H1 (cell line): Measurements from ENCODE around the gene NFIX. TPM values are rescaled to one million over a fixed set of nuclear protein-coding genes. Genes with fewer than 3 reads are reported as not detected.

ENCODE experiments used
- CTCF ChIA-PET: fragments of 300-600 bp; sonication (Branson Sonifier 250); formaldehyde crosslinking; loops from one replicate; lab custom pipeline; 2021; ENCODE audit not compliant: partially characterized antibody; lab: Charles Lee
- POLR2A ChIA-PET: fragments of 300-600 bp; sonication (Branson Sonifier 250); formaldehyde crosslinking; loops from one replicate; lab custom pipeline; 2021; ENCODE audit warnings: inconsistent platforms; ENCODE audit not compliant: partially characterized antibody; lab: Charles Lee
- DNase-seq, 2 experiments: peaks; one replicate each; pipeline versions ENCODE4 v3.0.0 to v3.0.0-alpha.2; 2010 to 2022; ENCODE audit warnings: low spot score in 2 of 2, low read depth in 1 of 2, mixed read lengths in 1 of 2
- FAIRE-seq: peaks from 2 replicates; lab custom pipeline; 2011; peaks lifted over from hg19 to GRCh38; lab: Jason Lieb, UNC
- H2AFZ ChIP-seq: 2 replicates; pipeline ENCODE4 v1.8.1; 2012; ENCODE audit warnings: low read length, inconsistent platforms
- H2AK5ac ChIP-seq: 2 replicates; pipeline ENCODE4 v1.6.1; 2013; ENCODE audit warnings: low read depth, low read length
- H2BK120ac ChIP-seq: replicated peaks from 2 replicates; pipeline ENCODE3; 2013; ENCODE audit warnings: low read depth, low read length, inconsistent platforms
- H2BK12ac ChIP-seq: 2 replicates; pipeline ENCODE4 v1.6.1; 2013; ENCODE audit warnings: low read depth, low read length
- H2BK15ac ChIP-seq: 2 replicates; pipeline ENCODE4 v1.6.1; 2013; ENCODE audit warnings: low read length
- H2BK20ac ChIP-seq: 2 replicates; pipeline ENCODE4 v1.6.1; 2013; ENCODE audit warnings: low read length
- H2BK5ac ChIP-seq: 2 replicates; pipeline ENCODE4 v1.6.1; 2013; ENCODE audit warnings: low read depth, low read length
- H3K14ac ChIP-seq: 2 replicates; pipeline ENCODE4 v1.6.1; 2013; ENCODE audit warnings: inconsistent platforms; ENCODE audit not compliant: insufficient read length
- H3K18ac ChIP-seq: 2 replicates; pipeline ENCODE4 v1.6.1; 2013; ENCODE audit warnings: low read length; ENCODE audit errors: extremely low read depth
- H3K23ac ChIP-seq: 2 replicates; pipeline ENCODE4 v1.6.1; 2013; ENCODE audit warnings: inconsistent platforms; ENCODE audit not compliant: insufficient read length
- H3K23me2 ChIP-seq: 2 replicates; pipeline ENCODE4 v1.6.1; 2013; ENCODE audit warnings: low read depth, low read length
- H3K27ac ChIP-seq: 2 replicates; pipeline ENCODE4 v1.6.1; 2011; ENCODE audit warnings: low read depth, low read length, inconsistent platforms
- H3K27me3 ChIP-seq, 4 experiments: replicated peaks in 1 of 4; 1 replicate in 1 of 4; 2 replicates in 3 of 4; pipeline versions ENCODE4 v1.6.1 to v1.8.1; 2011 to 2013; ENCODE audit warnings: low read length in 3 of 4, mild to moderate bottlenecking in 3 of 4, inconsistent platforms in 2 of 4, mixed read lengths in 2 of 4, moderate library complexity in 1 of 4; ENCODE audit not compliant: control insufficient read depth in 3 of 4, insufficient read depth in 3 of 4; ENCODE audit errors: extremely low read depth in 1 of 4
- H3K36me3 ChIP-seq, 4 experiments: 2 replicates each; pipeline versions ENCODE4 v1.6.1 to v1.8.1; 2011 to 2013; ENCODE audit warnings: mild to moderate bottlenecking in 4 of 4, low read length in 3 of 4, moderate library complexity in 2 of 4, control low read depth in 1 of 4, inconsistent platforms in 1 of 4; ENCODE audit not compliant: insufficient read depth in 4 of 4, control insufficient read depth in 2 of 4
- H3K4ac ChIP-seq: replicated peaks from 2 replicates; pipeline ENCODE3; 2013; ENCODE audit warnings: low read length, low read depth, mixed read lengths, inconsistent platforms; ENCODE audit not compliant: insufficient read length
- H3K4me1 ChIP-seq, 4 experiments: replicated peaks in 1 of 4; 1 replicate in 1 of 4; 2 replicates in 3 of 4; pipeline versions ENCODE4 v1.6.1 to v1.8.1; 2011 to 2013; ENCODE audit warnings: low read length in 3 of 4, inconsistent platforms in 2 of 4, mixed read lengths in 1 of 4; ENCODE audit not compliant: insufficient read depth in 4 of 4, control insufficient read depth in 3 of 4
- H3K4me2 ChIP-seq, 2 experiments: 2 replicates each; pipeline versions ENCODE4 v1.6.1 to v1.8.1; 2011 to 2013; ENCODE audit warnings: low read depth in 2 of 2, low read length in 2 of 2, control low read depth in 1 of 2, inconsistent platforms in 1 of 2, mild to moderate bottlenecking in 1 of 2; ENCODE audit not compliant: insufficient read depth in 1 of 2
- H3K4me3 ChIP-seq, 4 experiments: fragments of 200-600, 300-600 bp in 1 of 4; sonication (generic), shearing (Covaris generic), sonication (Bioruptor Twin) in 1 of 4; 2 replicates each; pipeline versions ENCODE4 v1.5.1 to v1.8.1; 2011 to 2016; ENCODE audit warnings: low read length in 4 of 4, low read depth in 3 of 4, control low read depth in 2 of 4, inconsistent platforms in 2 of 4, mild to moderate bottlenecking in 2 of 4, mixed read lengths in 1 of 4, moderate library complexity in 1 of 4; ENCODE audit not compliant: insufficient read depth in 2 of 4; ENCODE audit errors: extremely low read depth in 1 of 4
- H3K56ac ChIP-seq: replicated peaks from 2 replicates; pipeline ENCODE3; 2013; ENCODE audit warnings: low read depth, mild to moderate bottlenecking, mixed read lengths, low read length, inconsistent platforms; ENCODE audit not compliant: insufficient read length
- H3K79me1 ChIP-seq: 2 replicates; pipeline ENCODE4 v1.6.1; 2013; ENCODE audit warnings: low read depth, low read length, control low read depth
- H3K79me2 ChIP-seq, 2 experiments: 2 replicates each; pipeline versions ENCODE4 v1.6.1 to v1.8.1; 2012 to 2013; ENCODE audit warnings: low read length in 2 of 2, mild to moderate bottlenecking in 2 of 2, inconsistent platforms in 1 of 2; ENCODE audit not compliant: insufficient read depth in 2 of 2, control insufficient read depth in 1 of 2
- H3K9ac ChIP-seq, 4 experiments: replicated peaks in 1 of 4; 1 replicate in 1 of 4; 2 replicates in 3 of 4; pipeline versions ENCODE4 v1.6.1 to v1.8.1; 2011 to 2013; ENCODE audit warnings: low read depth in 3 of 4, low read length in 3 of 4, control low read depth in 2 of 4, mild to moderate bottlenecking in 2 of 4, moderate library complexity in 2 of 4, inconsistent platforms in 1 of 4; ENCODE audit errors: extremely low read depth in 1 of 4
- H3K9me3 ChIP-seq, 2 experiments: 2 replicates each; pipeline versions ENCODE4 v1.6.1 to v1.8.1; 2012 to 2013; ENCODE audit warnings: mild to moderate bottlenecking in 2 of 2, moderate library complexity in 2 of 2, control low read depth in 1 of 2, inconsistent platforms in 1 of 2, low read depth in 1 of 2, low read length in 1 of 2, mixed read lengths in 1 of 2; ENCODE audit not compliant: insufficient read depth in 2 of 2
- H4K20me1 ChIP-seq, 2 experiments: replicated peaks in 1 of 2; 2 replicates each; pipeline versions ENCODE3 to v1.8.1; 2011 to 2013; ENCODE audit warnings: inconsistent platforms in 2 of 2, low read length in 2 of 2, mild to moderate bottlenecking in 1 of 2; ENCODE audit not compliant: insufficient read depth in 2 of 2, control insufficient read depth in 1 of 2
- H4K5ac ChIP-seq: 2 replicates; pipeline ENCODE4 v1.6.1; 2013; ENCODE audit warnings: low read length, low read depth, mixed read lengths, inconsistent platforms; ENCODE audit not compliant: insufficient read length
- H4K8ac ChIP-seq: 2 replicates; pipeline ENCODE4 v1.8.0; 2013; ENCODE audit warnings: mild to moderate bottlenecking, moderate library complexity, low read length, inconsistent platforms; ENCODE audit not compliant: insufficient read depth; ENCODE audit errors: extremely low read depth
- H4K91ac ChIP-seq: replicated peaks from 2 replicates; pipeline ENCODE3; 2013; ENCODE audit warnings: low read length, mixed read lengths, inconsistent platforms; ENCODE audit not compliant: insufficient read length
- ASH2L ChIP-seq: fragments of 200-600, 300-600 bp; sonication (generic); IDR thresholded peaks from one replicate; pipeline ENCODE4 v1.7.1; 2017; ENCODE audit warnings: low read length
- CREB1 ChIP-seq: IDR thresholded peaks from 2 replicates; pipeline ENCODE4 v1.6.1; 2012; ENCODE audit warnings: inconsistent platforms
- HDAC2 ChIP-seq, 2 experiments: fragments of 300-600 bp in 1 of 2; sonication (generic) in 1 of 2; IDR thresholded peaks; 2 replicates each; pipeline ENCODE4 v1.6.1; 2011 to 2012; ENCODE audit warnings: low read depth in 2 of 2, low read length in 2 of 2, mild to moderate bottlenecking in 2 of 2, moderate library complexity in 2 of 2, borderline replicate concordance in 1 of 2, inconsistent platforms in 1 of 2
- RBBP5 ChIP-seq: IDR thresholded peaks from 2 replicates; pipeline ENCODE4 v1.7.1; 2012; ENCODE audit warnings: low read depth, mild to moderate bottlenecking, inconsistent platforms, low read length, moderate library complexity, borderline replicate concordance
- WGBS, 2 experiments: shearing (Covaris generic) in 1 of 2; methylation state at CpG; one replicate each; pipeline versions ENCODE4 v1.1.6 to v1.1.7; 2013 to 2015; ENCODE audit warnings: low lambda C conversion rate in 2 of 2, mixed read lengths in 2 of 2, inconsistent platforms in 1 of 2, low coverage in 1 of 2, missing lambda C conversion rate in 1 of 2; ENCODE audit not compliant: insufficient replicate concordance in 2 of 2, insufficient coverage in 1 of 2, insufficient read length in 1 of 2; ENCODE audit errors: extremely low coverage in 1 of 2, missing lambda C conversion rate in 1 of 2; 5-methylcytosine and 5-hydroxymethylcytosine counted together
- polyA plus RNA-seq, 7 experiments: library from polyadenylated mRNA; depleted of rRNA in 3 of 7; stranded (reverse) in 5 of 7; unstranded in 2 of 7; fragments of >200 nt in 5 of 7; fragments of 200-250 nt in 2 of 7; gene quantifications; 1 replicate in 5 of 7; 2 replicates in 1 of 7; 4 replicates in 1 of 7; pipeline versions ENCODE4 v1.2.1 to v1.2.3, GENCODE V29; 2011 to 2013; ENCODE audit warnings: missing spikeins in 2 of 7, mixed read lengths in 2 of 7
- total RNA-seq: library from RNA; stranded (reverse); fragmentation: NEBNext Ultra II Directional; extraction: Animal tissue kit (Norgen Biotek cat#: 25700); gene quantifications from 2 replicates; pipeline ENCODE4 v1.2.1, GENCODE V29; 2021
- TF ChIP-seq, protein P1 (sequence below): IDR thresholded peaks from 2 replicates; pipeline ENCODE4 v1.6.1; 2012; ENCODE audit warnings: inconsistent platforms

Gene NFIX
- total and polyA plus RNA-seq, 2 of the 8 experiments (the other 6 are each of a cell fraction or from before 2014, with no cell fraction given): 0.03 to 0.20 TPM

DNA sequence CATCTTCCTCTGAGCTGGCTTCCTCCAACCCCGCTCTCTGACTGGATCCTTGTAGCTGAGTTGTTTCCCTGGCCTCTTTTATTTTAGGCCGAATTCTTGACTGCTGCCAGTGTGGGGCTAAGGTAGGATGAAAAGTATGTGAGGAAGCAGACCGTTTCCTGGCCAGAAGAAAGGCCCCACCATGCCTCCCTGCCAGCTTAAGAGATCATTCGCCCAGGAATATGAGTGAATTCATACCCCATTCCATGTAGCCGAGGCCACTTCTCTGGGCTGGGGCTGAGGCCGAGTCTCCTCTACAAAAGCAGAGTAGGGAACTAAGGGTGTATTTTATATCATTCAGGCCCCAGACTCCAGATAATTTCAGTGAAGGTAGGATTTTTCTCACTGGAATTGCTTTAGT lies 32.3 kb downstream of the NFIX start:
- H3K27ac ChIP-seq: no peak overlapping the region
- CTCF ChIA-PET: interaction anchor here (1.1 to 15.0 kb wide), 6 partner anchors 11 to 86 kb away, joined by 3 to 760 read pairs (median 119); no protein-coding TSS in a partner anchor
- H4K91ac ChIP-seq: no peak overlapping the region
- DNase-seq: no peak
- no peak overlapping the region for H4K5ac ChIP-seq
- peaks cover 0 to 2% (median 0%) of the 10 kb centered on the region in 4 experiments; a peak in 1 of 8 replicates for H3K36me3 ChIP-seq
- no peak overlapping the region for H2AFZ ChIP-seq
- no peak for FAIRE-seq
- no peak overlapping the region for H3K14ac ChIP-seq
- H2BK20ac ChIP-seq: no peak overlapping the region
- no peak overlapping the region for H2AK5ac ChIP-seq
- H3K56ac ChIP-seq: no peak overlapping the region
- H3K27me3 ChIP-seq: peaks cover 66 to 92% (median 87%) of the 10 kb centered on the region in 4 experiments
- H3K79me1 ChIP-seq: no peaks in the 10 kb centered on the region
- no peak overlapping the region for H4K8ac ChIP-seq
- 75% methylated on average over 6 of the region's 6 CpGs; no CpG with 5 or more reads in 1 of the 2 experiments for WGBS, 2 experiments
- H3K9me3 ChIP-seq: no peaks in the 10 kb centered on the region
- H2BK5ac ChIP-seq: no peak overlapping the region
- H3K9ac ChIP-seq: no peak overlapping the region
- TF ChIP-seq CREB1: no peak
- TF ChIP-seq, protein P1, sequence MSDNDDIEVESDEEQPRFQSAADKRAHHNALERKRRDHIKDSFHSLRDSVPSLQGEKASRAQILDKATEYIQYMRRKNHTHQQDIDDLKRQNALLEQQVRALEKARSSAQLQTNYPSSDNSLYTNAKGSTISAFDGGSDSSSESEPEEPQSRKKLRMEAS: no peak
- no peak for TF ChIP-seq ASH2L
- no peak for TF ChIP-seq HDAC2 (IDR thresholded peaks at IDR 0.05; ENCODE audit: borderline replicate concordance in 1 of 2, low read depth in 2 of 2, low read length in 2 of 2)
- no peak for TF ChIP-seq RBBP5
- peaks cover 0 to 14% (median 11%) of the 10 kb centered on the region in 4 experiments; a peak in 6 of 7 replicates for H3K4me1 ChIP-seq
- no peak overlapping the region for H3K4ac ChIP-seq
- peaks cover 2% of the 10 kb centered on the region; the same call in 1 of the 2 replicates for H3K23me2 ChIP-seq
- no peak overlapping the region for H3K18ac ChIP-seq
- no peak overlapping the region for H2BK15ac ChIP-seq
- no peak overlapping the region for H2BK120ac ChIP-seq
- no peaks in the 10 kb centered on the region for H3K79me2 ChIP-seq
- H3K4me3 ChIP-seq: no peak overlapping the region
- no peak overlapping the region for H3K23ac ChIP-seq
- POLR2A ChIA-PET: interaction anchor here (1.2 to 2.8 kb wide), 4 partner anchors 10 to 73 kb away, joined by 3 to 14 read pairs (median 6); no protein-coding TSS in a partner anchor
- H3K4me2 ChIP-seq: no peak overlapping the region
- H2BK12ac ChIP-seq: no peak overlapping the region
- peaks cover 3 to 14% of the 10 kb centered on the region in 2 experiments for H4K20me1 ChIP-seq
